Upper lobe of left lung (tissue), 4 donors: ENCODE data around the gene PAWR.

Experiments
- CTCF ChIP-seq, 6 experiments: fragments of 450-650 bp in 4 of 6; fragments of 200-600 bp in 2 of 6; sonication (generic) in 2 of 6; IDR thresholded peaks; one replicate each; pipeline ENCODE4 v1.5.1; 2016 to 2019; ENCODE audit warnings: antibody characterized with exemption in 6 of 6
- EP300 ChIP-seq, 4 donors: sonication (generic); formaldehyde crosslinking; IDR thresholded peaks; one replicate each; pipeline ENCODE4 v1.5.1; 2017; ENCODE audit warnings: antibody characterized with exemption in 4 of 4, control low read depth in 2 of 4
- POLR2A ChIP-seq, 4 donors: fragments of 450-650 bp; IDR thresholded peaks; one replicate each; pipeline ENCODE4 v1.5.1; 2016 to 2017; ENCODE audit warnings: antibody characterized with exemption in 4 of 4, mild to moderate bottlenecking in 2 of 4
- POLR2AphosphoS5 ChIP-seq, 2 donors: sonication (generic); formaldehyde crosslinking; IDR thresholded peaks; one replicate each; pipeline ENCODE4 v1.5.1; 2017; ENCODE audit warnings: antibody characterized with exemption in 2 of 2

GRCh38 chr12:79657136-79657535 lies 33.6 kb downstream of the PAWR start:
- TF ChIP-seq CTCF (IDR thresholded peaks at IDR 0.05) (no peak), POLR2AphosphoS5 (IDR thresholded peaks at IDR 0.05) (no peak), POLR2A (IDR thresholded peaks at IDR 0.05) (no peak), EP300 (IDR thresholded peaks at IDR 0.05) (no peak)
